Activated CD4-positive, alpha-beta T cell treated with anti-CD3 and anti-CD28 coated beads for 36 hours (primary cell): ENCODE measurements around the gene KDM4F. TPM values are rescaled to one million over a fixed set of nuclear protein-coding genes. Genes with fewer than 3 reads are reported as not detected.
"Not testable (repeated sequence)": the region's sequence is repeated elsewhere in the genome, so short reads cannot be mapped to it uniquely, and the experiment has no call there.

Experiments
- ATAC-seq: fragments of 200-7000 bp; cut with Tn5 transposase; one replicate; pipeline ENCODE4 v1.10.0; 2021; ENCODE audit warnings: mild to moderate bottlenecking, moderate library complexity
- CTCF ChIA-PET: fragments of 350-600 bp; sonication (Branson Sonifier 250); formaldehyde crosslinking; loops from one replicate; lab custom pipeline; 2021; ENCODE audit warnings: antibody characterized with exemption; lab: Charles Lee
- POLR2A ChIA-PET: fragments of 350-600 bp; sonication (Branson Sonifier 250); formaldehyde crosslinking; loops from one replicate; lab custom pipeline; 2021; ENCODE audit warnings: antibody characterized with exemption, inconsistent platforms; lab: Charles Lee
- DNase-seq: peaks from one replicate; pipeline ENCODE4 v3.0.0-alpha.2; 2020
- H3K27ac Mint-ChIP-seq: one replicate; pipeline ENCODE4 v1.8.0; 2021; ENCODE audit warnings: mixed read lengths
- H3K27me3 Mint-ChIP-seq: one replicate; pipeline ENCODE4 v1.8.0; 2021; ENCODE audit warnings: mixed read lengths
- H3K36me3 Mint-ChIP-seq: one replicate; pipeline ENCODE4 v1.8.0; 2021; ENCODE audit warnings: low read depth, mixed read lengths
- H3K4me1 Mint-ChIP-seq: one replicate; pipeline ENCODE4 v1.8.0; 2021; ENCODE audit warnings: mixed read lengths
- H3K4me3 Mint-ChIP-seq: one replicate; pipeline ENCODE4 v1.8.0; 2021; ENCODE audit warnings: mild to moderate bottlenecking, moderate library complexity, mixed read lengths
- H3K9me3 Mint-ChIP-seq: one replicate; pipeline ENCODE4 v1.8.0; 2021; ENCODE audit warnings: low read depth, mixed read lengths
- intact Hi-C, 2 experiments: fragments of 100-400 bp; cut with DNase I in 1 of 2; cut with micrococcal nuclease in 1 of 2; formaldehyde crosslinking; loops; one replicate each; pipeline versions ENCODE4 v1.14.2 to v1.15.1; 2022 to 2024; cut with DNase I, micrococcal nuclease
- total RNA-seq, 2 experiments: library from RNA; stranded (reverse); gene quantifications; one replicate each; pipeline ENCODE4 v1.2.3, GENCODE V29; 2021

The KDM4F gene
- total RNA-seq, result not detected

GRCh38 chr11:95049122-95049521 is at the start of gene KDM4F:
KDM4F (plus strand) TSS chr11:95049422.
- intact Hi-C loops, ATAC-seq, CTCF ChIA-PET, H3K36me3 Mint-ChIP-seq, H3K9me3 Mint-ChIP-seq, DNase-seq, H3K27ac Mint-ChIP-seq, H3K4me3 Mint-ChIP-seq, H3K4me1 Mint-ChIP-seq, POLR2A ChIA-PET: not testable (repeated sequence)
- H3K27me3 Mint-ChIP-seq, result peaks cover 14% of the 10 kb centered on the region

- Mint-ChIP-seq H3K9me3 (no peaks in the 10 kb centered on the region), H3K27me3 (peaks cover 5% of the 10 kb centered on the region), H3K27ac (no peak overlapping the region), H3K4me3 (no peak overlapping the region), H3K36me3 (no peaks in the 10 kb centered on the region), H3K4me1 (no peaks in the 10 kb centered on the region)
- ChIA-PET POLR2A (no interaction called here), CTCF (no interaction called here)
- DNase-seq (no peak), ATAC-seq (no peak)
- intact Hi-C loops, result no loop called here
These were observed 45.5 kb upstream of the KDM4F start for GRCh38 chr11:95003716-95004115.

GRCh38 chr11:95005642-95006041 is 43.6 kb upstream of the KDM4F start:
- intact Hi-C loops, result no loop called here
- CTCF ChIA-PET, result no interaction called here
- DNase-seq (no peak), ATAC-seq (no peak)
- Mint-ChIP-seq H3K4me1 (no peaks in the 10 kb centered on the region), H3K27ac (no peak overlapping the region), H3K9me3 (no peaks in the 10 kb centered on the region), H3K36me3 (no peaks in the 10 kb centered on the region), H3K27me3 (peaks cover 7% of the 10 kb centered on the region), H3K4me3 (no peak overlapping the region)
- POLR2A ChIA-PET, result no interaction called here

GRCh38 chr11:95011376-95011775 is 37.8 kb upstream of the KDM4F start:
- ChIA-PET CTCF (no interaction called here), POLR2A (no interaction called here)
- Mint-ChIP-seq H3K27me3 (peaks cover 6% of the 10 kb centered on the region), H3K4me3 (no peak overlapping the region), H3K36me3 (no peaks in the 10 kb centered on the region), H3K9me3 (no peaks in the 10 kb centered on the region), H3K27ac (no peak overlapping the region), H3K4me1 (no peaks in the 10 kb centered on the region)
- intact Hi-C loops, result no loop called here
- ATAC-seq, result no peak
- DNase-seq, result no peak

- Mint-ChIP-seq H3K36me3 (no peaks in the 10 kb centered on the region), H3K4me1 (no peaks in the 10 kb centered on the region), H3K27ac (no peak overlapping the region), H3K27me3 (peaks cover 5% of the 10 kb centered on the region), H3K9me3 (no peaks in the 10 kb centered on the region), H3K4me3 (no peak overlapping the region)
- intact Hi-C loops, result no loop called here
- CTCF ChIA-PET, result no interaction called here
- POLR2A ChIA-PET, result no interaction called here
- ATAC-seq (no peak), DNase-seq (no peak)
These were observed 34.9 kb upstream of the KDM4F start for GRCh38 chr11:95014184-95014821.

GRCh38 chr11:95016139-95016538 is 33.1 kb upstream of the KDM4F start:
- DNase-seq, result no peak
- H3K4me1 Mint-ChIP-seq, result no peaks in the 10 kb centered on the region
- POLR2A ChIA-PET, result no interaction called here
- no peaks in the 10 kb centered on the region for H3K9me3 Mint-ChIP-seq
- no peak for ATAC-seq
- intact Hi-C loops, result no loop called here
- peaks cover 4% of the 10 kb centered on the region for H3K27me3 Mint-ChIP-seq
- no peak overlapping the region for H3K27ac Mint-ChIP-seq
- H3K4me3 Mint-ChIP-seq, result no peak overlapping the region
- CTCF ChIA-PET, result no interaction called here
- no peaks in the 10 kb centered on the region for H3K36me3 Mint-ChIP-seq

- H3K36me3 Mint-ChIP-seq, H3K9me3 Mint-ChIP-seq, H3K4me1 Mint-ChIP-seq, H3K27ac Mint-ChIP-seq, DNase-seq, H3K27me3 Mint-ChIP-seq, CTCF ChIA-PET, POLR2A ChIA-PET, intact Hi-C loops, ATAC-seq, H3K4me3 Mint-ChIP-seq: not testable (repeated sequence)
These were observed 27.8 kb upstream of the KDM4F start for GRCh38 chr11:95021468-95021867.

GRCh38 chr11:95024958-95025357 is 24.3 kb upstream of the KDM4F start, which contains the start of gene KDM4E:
KDM4E (plus strand) TSS chr11:95025258; CDS start chr11:95025558, 300 bp downstream.
- ChIA-PET POLR2A (no interaction called here), CTCF (no interaction called here)
- Mint-ChIP-seq H3K4me1 (no peaks in the 10 kb centered on the region), H3K27me3 (no peaks in the 10 kb centered on the region), H3K4me3 (no peak within 1 kb of the TSS), H3K27ac (no peak within 1 kb of the TSS), H3K36me3 (no peaks in the 10 kb centered on the region), H3K9me3 (no peaks in the 10 kb centered on the region)
- no peak for DNase-seq
- intact Hi-C loops, result loop anchor here (1.0 kb wide), 1 partner anchor 23 kb away; no protein-coding TSS in a partner anchor
- no peak for ATAC-seq

GRCh38 chr11:95025594-95025993 is 23.6 kb upstream of the KDM4F start:
- CTCF ChIA-PET, result interaction anchor here (0.6 kb wide), 1 partner anchor 1324 kb away, joined by 3 read pairs; no protein-coding TSS in a partner anchor
- H3K36me3 Mint-ChIP-seq, H3K27me3 Mint-ChIP-seq, H3K9me3 Mint-ChIP-seq, H3K4me3 Mint-ChIP-seq, POLR2A ChIA-PET, DNase-seq, H3K4me1 Mint-ChIP-seq, H3K27ac Mint-ChIP-seq, ATAC-seq: not testable (repeated sequence)
- intact Hi-C loops, result loop anchor here (1.0 kb wide), 1 partner anchor 23 kb away; no protein-coding TSS in a partner anchor

- CTCF ChIA-PET, result no interaction called here
- no peaks in the 10 kb centered on the region for H3K36me3 Mint-ChIP-seq
- H3K4me1 Mint-ChIP-seq, result no peaks in the 10 kb centered on the region
- ATAC-seq (no peak), DNase-seq (no peak)
- H3K27ac Mint-ChIP-seq, result no peak overlapping the region
- no peak overlapping the region for H3K4me3 Mint-ChIP-seq
- H3K9me3 Mint-ChIP-seq, result no peaks in the 10 kb centered on the region
- POLR2A ChIA-PET, result no interaction called here
- no peaks in the 10 kb centered on the region for H3K27me3 Mint-ChIP-seq
- intact Hi-C loops, result no loop called here
These were observed 20.9 kb upstream of the KDM4F start for GRCh38 chr11:95028357-95028756.

GRCh38 chr11:95033051-95033450 is 16.2 kb upstream of the KDM4F start:
- H3K27ac Mint-ChIP-seq, result no peak overlapping the region
- H3K36me3 Mint-ChIP-seq, result no peaks in the 10 kb centered on the region
- no peaks in the 10 kb centered on the region for H3K9me3 Mint-ChIP-seq
- intact Hi-C loops, result no loop called here
- ChIA-PET POLR2A (no interaction called here), CTCF (interaction anchor here (1.2 kb wide), 1 partner anchor 11 kb away, joined by 5 read pairs; no protein-coding TSS in a partner anchor)
- H3K4me1 Mint-ChIP-seq, result no peaks in the 10 kb centered on the region
- no peak for ATAC-seq
- H3K4me3 Mint-ChIP-seq, result no peak overlapping the region
- no peak for DNase-seq
- peaks cover 11% of the 10 kb centered on the region for H3K27me3 Mint-ChIP-seq

- DNase-seq (no peak), ATAC-seq (no peak)
- POLR2A ChIA-PET, result no interaction called here
- intact Hi-C loops, result no loop called here
- Mint-ChIP-seq H3K4me3 (no peak overlapping the region), H3K4me1 (no peaks in the 10 kb centered on the region), H3K9me3 (no peaks in the 10 kb centered on the region), H3K27ac (no peak overlapping the region), H3K27me3 (peaks cover 16% of the 10 kb centered on the region), H3K36me3 (no peaks in the 10 kb centered on the region)
- CTCF ChIA-PET, result no interaction called here
These were observed 13.9 kb upstream of the KDM4F start for GRCh38 chr11:95035316-95035715.
